IgD-negative memory B cell (primary cell): ENCODE results near the gene TRNT1. TPM values are rescaled to one million over a fixed set of nuclear protein-coding genes. Genes with fewer than 3 reads are reported as not detected.

Experiments
- H3K27ac Mint-ChIP-seq, 3 donors: one replicate each; pipeline ENCODE4 v1.8.0; 2020 to 2022; ENCODE audit warnings: mild to moderate bottlenecking in 3 of 3, mixed read lengths in 3 of 3, moderate library complexity in 1 of 3
- H3K27me3 Mint-ChIP-seq: one replicate; pipeline ENCODE4 v1.8.0; 2021; ENCODE audit warnings: mixed read lengths
- H3K36me3 Mint-ChIP-seq: one replicate; pipeline ENCODE4 v1.8.0; 2020; ENCODE audit warnings: mild to moderate bottlenecking, mixed read lengths
- H3K4me1 Mint-ChIP-seq, 3 donors: one replicate each; pipeline ENCODE4 v1.8.0; 2020 to 2022; ENCODE audit warnings: mixed read lengths in 3 of 3, mild to moderate bottlenecking in 1 of 3
- H3K4me3 Mint-ChIP-seq, 4 donors: one replicate each; pipeline ENCODE4 v1.8.0; 2020 to 2022; ENCODE audit warnings: mild to moderate bottlenecking in 4 of 4, mixed read lengths in 4 of 4, moderate library complexity in 3 of 4
- H3K9me3 Mint-ChIP-seq, 3 donors: one replicate each; pipeline ENCODE4 v1.8.0; 2020 to 2021; ENCODE audit warnings: mixed read lengths in 3 of 3, mild to moderate bottlenecking in 1 of 3
- polyA plus RNA-seq: library from polyadenylated mRNA; unstranded; fragments of 300-500 nt; fragmentation: Illumina TruSeq; gene quantifications from one replicate; pipeline ENCODE4 v1.2.3, GENCODE V29; 2021

The TRNT1 gene
- polyA plus RNA-seq, 1 donor from 2014 or later: 21.0 TPM

GRCh38 chr3:3105246-3105645 is 21.5 kb upstream of the TRNT1 start:
- Mint-ChIP-seq H3K4me1 (peaks cover 24 to 42% (median 36%) of the 10 kb centered on the region in 3 donors), H3K9me3 (no peaks in the 10 kb centered on the region), H3K27ac (peak overlapping the region in 1 of 3 donors; percentile 20), H3K4me3 (peak overlapping the region in 2 of 4 donors; percentile 2 to 6), H3K36me3 (no peaks in the 10 kb centered on the region), H3K27me3 (peaks cover 4% of the 10 kb centered on the region)

- Mint-ChIP-seq H3K9me3 (no peaks in the 10 kb centered on the region), H3K4me1 (peaks cover 30 to 48% (median 41%) of the 10 kb centered on the region in 3 donors), H3K4me3 (peak overlapping the region in 3 of 4 donors; percentile 2 to 32 (median 6)), H3K27ac (peak overlapping the region in 1 of 3 donors; percentile 11), H3K27me3 (peaks cover 4% of the 10 kb centered on the region), H3K36me3 (no peaks in the 10 kb centered on the region)
These were observed 20.9 kb upstream of the TRNT1 start for GRCh38 chr3:3105815-3106214.

- H3K9me3 Mint-ChIP-seq: no peaks in the 10 kb centered on the region
- peaks cover 4% of the 10 kb centered on the region for H3K27me3 Mint-ChIP-seq
- H3K4me1 Mint-ChIP-seq: peaks cover 34 to 45% (median 41%) of the 10 kb centered on the region in 3 donors
- peak overlapping the region in 2 of 4 donors; percentile 53 to 55 for H3K4me3 Mint-ChIP-seq
- H3K36me3 Mint-ChIP-seq: no peaks in the 10 kb centered on the region
- H3K27ac Mint-ChIP-seq: peak overlapping the region in 1 of 3 donors; percentile 60
These were observed 19.6 kb upstream of the TRNT1 start for GRCh38 chr3:3107181-3107580.

GRCh38 chr3:3107858-3108257 is 18.9 kb upstream of the TRNT1 start:
- H3K27me3 Mint-ChIP-seq: peaks cover 3% of the 10 kb centered on the region
- H3K27ac Mint-ChIP-seq: peak overlapping the region in 2 of 3 donors; percentile 14 to 60
- H3K36me3 Mint-ChIP-seq: no peaks in the 10 kb centered on the region

GRCh38 chr3:3109407-3110298 is 17.1 kb upstream of the TRNT1 start:
- Mint-ChIP-seq H3K27ac (peak overlapping the region; percentile 91 to 99 (median 93)), H3K27me3 (peaks cover 3% of the 10 kb centered on the region), H3K36me3 (no peaks in the 10 kb centered on the region), H3K9me3 (no peaks in the 10 kb centered on the region), H3K4me3 (peak overlapping the region; percentile 82 to 93 (median 86)), H3K4me1 (peaks cover 34 to 41% (median 38%) of the 10 kb centered on the region in 3 donors)

More at GRCh38 chr3:3107858-3108257, 18.9 kb upstream of the TRNT1 start:
- peaks cover 34 to 41% (median 38%) of the 10 kb centered on the region in 3 donors for H3K4me1 Mint-ChIP-seq
- no peaks in the 10 kb centered on the region for H3K9me3 Mint-ChIP-seq
- peak overlapping the region in 3 of 4 donors; percentile 15 to 53 (median 44) for H3K4me3 Mint-ChIP-seq

- H3K4me3 Mint-ChIP-seq: peak within 1 kb of the TSS; percentile 82 to 93 (median 86)
- peaks cover under 1% of the 10 kb centered on the region for H3K27me3 Mint-ChIP-seq
- H3K27ac Mint-ChIP-seq: peak within 1 kb of the TSS; percentile 91 to 99 (median 93)
- H3K9me3 Mint-ChIP-seq: no peaks in the 10 kb centered on the region
- H3K36me3 Mint-ChIP-seq: no peaks in the 10 kb centered on the region
- H3K4me1 Mint-ChIP-seq: peaks cover 29 to 40% (median 35%) of the 10 kb centered on the region in 3 donors
These were observed 16.5 kb upstream of the TRNT1 start, which contains the start of gene IL5RA for GRCh38 chr3:3110299-3110630. TSS of gene IL5RA (minus strand) at chr3:3110374. CDS start at chr3:3104984, 5,390 bp downstream.

- no peaks in the 10 kb centered on the region for H3K9me3 Mint-ChIP-seq
- no peaks in the 10 kb centered on the region for H3K27me3 Mint-ChIP-seq
- peak overlapping the region; percentile 91 to 99 (median 93) for H3K27ac Mint-ChIP-seq
- peak overlapping the region; percentile 82 to 93 (median 86) for H3K4me3 Mint-ChIP-seq
- no peaks in the 10 kb centered on the region for H3K36me3 Mint-ChIP-seq
- peaks cover 25 to 34% (median 30%) of the 10 kb centered on the region in 3 donors for H3K4me1 Mint-ChIP-seq
These were observed 15.9 kb upstream of the TRNT1 start for GRCh38 chr3:3110749-3111361.

GRCh38 chr3:3113042-3113709 is 13.6 kb upstream of the TRNT1 start:
- Mint-ChIP-seq H3K9me3 (no peaks in the 10 kb centered on the region), H3K27me3 (no peaks in the 10 kb centered on the region), H3K36me3 (no peaks in the 10 kb centered on the region), H3K4me1 (peaks cover 21 to 29% (median 24%) of the 10 kb centered on the region in 3 donors), H3K27ac (no peak overlapping the region), H3K4me3 (no peak overlapping the region)

GRCh38 chr3:3117651-3118050 is 9.1 kb upstream of the TRNT1 start:
- Mint-ChIP-seq H3K4me1 (peaks cover 0 to 6% (median 0%) of the 10 kb centered on the region in 3 donors), H3K4me3 (no peak overlapping the region), H3K9me3 (no peaks in the 10 kb centered on the region), H3K27ac (no peak overlapping the region), H3K36me3 (peaks cover 1% of the 10 kb centered on the region), H3K27me3 (no peaks in the 10 kb centered on the region)

GRCh38 chr3:3119393-3119851 is 7.3 kb upstream of the TRNT1 start:
- Mint-ChIP-seq H3K27ac (no peak overlapping the region), H3K4me1 (peaks cover 0 to 6% (median 0%) of the 10 kb centered on the region in 3 donors), H3K9me3 (no peaks in the 10 kb centered on the region), H3K4me3 (no peak overlapping the region), H3K36me3 (peaks cover 1% of the 10 kb centered on the region), H3K27me3 (no peaks in the 10 kb centered on the region)

GRCh38 chr3:3125977-3126376 is 763 bp upstream of the TRNT1 start:
- Mint-ChIP-seq H3K4me1 (peaks cover 12 to 26% (median 22%) of the 10 kb centered on the region in 3 donors), H3K4me3 (peak overlapping the region; percentile 92 to 97 (median 96)), H3K27ac (peak overlapping the region; percentile 91 to 99 (median 97)), H3K36me3 (peaks cover 2% of the 10 kb centered on the region), H3K9me3 (no peaks in the 10 kb centered on the region), H3K27me3 (no peaks in the 10 kb centered on the region)

- H3K4me1 Mint-ChIP-seq: peaks cover 12 to 26% (median 22%) of the 10 kb centered on the region in 3 donors
- H3K27me3 Mint-ChIP-seq: no peaks in the 10 kb centered on the region
- H3K9me3 Mint-ChIP-seq: no peaks in the 10 kb centered on the region
- H3K27ac Mint-ChIP-seq: peak overlapping the region; percentile 91 to 99 (median 97)
- peak overlapping the region; percentile 88 to 97 (median 96) for H3K4me3 Mint-ChIP-seq
- peaks cover 4% of the 10 kb centered on the region for H3K36me3 Mint-ChIP-seq
These were observed 781 bp downstream of the TRNT1 start for GRCh38 chr3:3127432-3128010.

GRCh38 chr3:3129579-3129978 is 2.8 kb downstream of the TRNT1 start:
- H3K27me3 Mint-ChIP-seq: no peaks in the 10 kb centered on the region
- peak overlapping the region in 2 of 3 donors; percentile 85 to 91 for H3K27ac Mint-ChIP-seq
- H3K4me3 Mint-ChIP-seq: peak overlapping the region in 3 of 4 donors; percentile 12 to 57 (median 41)
- no peaks in the 10 kb centered on the region for H3K9me3 Mint-ChIP-seq
- peaks cover 8% of the 10 kb centered on the region for H3K36me3 Mint-ChIP-seq
- peaks cover 20 to 35% (median 31%) of the 10 kb centered on the region in 3 donors for H3K4me1 Mint-ChIP-seq

GRCh38 chr3:3133500-3133899 is 6.8 kb downstream of the TRNT1 start:
- peaks cover 21 to 34% (median 28%) of the 10 kb centered on the region in 3 donors for H3K4me1 Mint-ChIP-seq
- H3K27ac Mint-ChIP-seq: no peak overlapping the region
- H3K4me3 Mint-ChIP-seq: no peak overlapping the region
- no peaks in the 10 kb centered on the region for H3K9me3 Mint-ChIP-seq
- H3K27me3 Mint-ChIP-seq: no peaks in the 10 kb centered on the region
- peaks cover 8% of the 10 kb centered on the region for H3K36me3 Mint-ChIP-seq
